ENCODE measurements around the gene TAS2R38.
A peak's percentile ranks its signal among the peaks of the same experiment; 100 is the strongest.

The TAS2R38 gene

GRCh38 chr7:141976524-141977245 is 3.1 kb upstream of the TAS2R38 start:
- no peak for DNase-seq (ENCODE audit: low read depth in 2 of 2)

- DNase-seq (ENCODE audit: low read depth in 2 of 2), result peak; percentile 57 to 68
These were observed 2.4 kb upstream of the TAS2R38 start for GRCh38 chr7:141975806-141976523.

GRCh38 chr7:141974831-141975230 is 1.3 kb upstream of the TAS2R38 start:
- no peak for DNase-seq (ENCODE audit: low read depth in 2 of 2)

- DNase-seq (ENCODE audit: low read depth in 2 of 2), result no peak
These were observed 12.7 kb downstream of the TAS2R38 start for GRCh38 chr7:141960687-141961422.

- no peak for DNase-seq (ENCODE audit: low read depth in 2 of 2)
These were observed 17.5 kb downstream of the TAS2R38 start for GRCh38 chr7:141956084-141956483.

GRCh38 chr7:141954334-141954733 is 19.2 kb downstream of the TAS2R38 start:
- no peak for DNase-seq (ENCODE audit: low read depth in 2 of 2)

- DNase-seq (ENCODE audit: low read depth in 2 of 2), result no peak
These were observed 21.1 kb downstream of the TAS2R38 start for GRCh38 chr7:141952461-141952860.

- DNase-seq (ENCODE audit: low read depth in 2 of 2), result no peak
These were observed 22.8 kb downstream of the TAS2R38 start for GRCh38 chr7:141950806-141951205.

GRCh38 chr7:141949911-141950310 is 23.7 kb downstream of the TAS2R38 start:
- DNase-seq (ENCODE audit: low read depth in 2 of 2), result no peak

GRCh38 chr7:141949451-141949850 is 24.1 kb downstream of the TAS2R38 start:
- no peak for DNase-seq (ENCODE audit: low read depth in 2 of 2)

- DNase-seq (ENCODE audit: low read depth in 2 of 2), result no peak
These were observed 24.6 kb downstream of the TAS2R38 start for GRCh38 chr7:141949021-141949420.

- DNase-seq (ENCODE audit: low read depth in 2 of 2), result no peak
These were observed 26.8 kb downstream of the TAS2R38 start, which contains the start of gene CLEC5A for GRCh38 chr7:141946796-141947195. CLEC5A (minus strand) TSS chr7:141946974; CDS start chr7:141946292, 682 bp downstream.

- no peak for DNase-seq (ENCODE audit: low read depth in 2 of 2)
These were observed 28.2 kb downstream of the TAS2R38 start for GRCh38 chr7:141945356-141945755.

- no peak for DNase-seq (ENCODE audit: low read depth in 2 of 2)
These were observed 28.8 kb downstream of the TAS2R38 start for GRCh38 chr7:141944811-141945210.

- DNase-seq (ENCODE audit: low read depth in 2 of 2), result no peak
These were observed 29.7 kb downstream of the TAS2R38 start for GRCh38 chr7:141943846-141944245.

GRCh38 chr7:141941075-141941474 is 32.5 kb downstream of the TAS2R38 start:
- no peak for DNase-seq (ENCODE audit: low read depth in 2 of 2)

- no peak for DNase-seq (ENCODE audit: low read depth in 2 of 2)
These were observed 43.4 kb downstream of the TAS2R38 start for GRCh38 chr7:141930211-141930610.

GRCh38 chr7:141928845-141929195 is 44.8 kb downstream of the TAS2R38 start:
- no peak for DNase-seq (ENCODE audit: low read depth in 2 of 2)

- no peak for DNase-seq (ENCODE audit: low read depth in 2 of 2)
These were observed 45.3 kb downstream of the TAS2R38 start for GRCh38 chr7:141928146-141928844.

Data from activated CD4-positive, alpha-beta T cell treated with anti-CD3 and anti-CD28 coated beads for 24 hours (primary cell).